ENCODE results near the gene WAPL.
A peak's percentile ranks its signal among the peaks of the same experiment; 100 is the strongest.
"Not testable (repeated sequence)": the region's sequence is repeated elsewhere in the genome, so short reads cannot be mapped to it uniquely, and the experiment has no call there.

The WAPL gene

DNA sequence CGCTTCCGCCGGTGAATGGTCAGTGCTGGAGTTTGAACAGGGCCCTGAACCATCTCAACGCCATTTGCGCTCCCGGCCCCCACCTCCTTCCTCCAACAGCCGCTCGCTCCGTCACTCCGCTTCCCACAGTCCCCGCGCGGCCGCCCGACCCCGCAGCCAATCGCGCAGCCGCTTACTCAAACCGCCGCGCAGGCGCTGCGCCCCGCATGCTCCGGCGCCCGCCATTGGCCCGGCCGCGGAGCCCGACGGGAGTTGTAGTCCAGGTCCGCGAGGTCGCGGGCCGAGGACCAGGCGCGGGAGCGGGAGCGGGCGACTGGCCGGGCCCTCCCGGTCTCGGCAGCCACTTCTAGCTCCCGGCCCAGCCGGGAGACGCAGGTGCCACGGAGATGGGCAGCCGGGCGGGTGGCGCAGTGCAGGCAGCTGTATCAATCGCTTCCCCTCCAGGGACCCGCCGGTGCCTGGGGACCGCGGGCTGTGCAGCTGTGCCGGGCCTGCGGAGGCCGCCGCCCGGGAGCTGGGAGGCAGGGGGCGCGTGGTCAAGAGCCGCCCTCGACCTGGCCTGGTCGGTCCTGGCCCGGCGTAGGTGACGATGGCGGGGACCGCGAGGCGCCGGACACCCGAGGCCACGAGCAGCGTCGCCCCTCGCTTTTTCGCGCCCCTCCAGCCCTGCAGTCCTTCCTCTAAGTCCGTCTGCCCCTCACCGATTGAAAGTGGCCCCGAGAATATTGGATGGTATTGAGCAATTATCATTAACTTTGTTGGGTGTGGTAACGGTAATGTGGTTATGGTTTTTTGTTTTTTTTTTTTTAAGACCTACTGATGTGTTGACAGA lies at the start of gene WAPL:
WAPL (minus strand) TSS at position 115 of the 832 bp plus-strand sequence. CDS start 3,723 bp downstream, outside the sequence.
- peak; percentile 98 for DNase-seq

- DNase-seq = no peak
These were observed 47.7 kb upstream of the WAPL start for GRCh38 chr10:86569335-86569734.

- DNase-seq = not testable (repeated sequence)
These were observed 44.9 kb upstream of the WAPL start for GRCh38 chr10:86566518-86566917.

DNA sequence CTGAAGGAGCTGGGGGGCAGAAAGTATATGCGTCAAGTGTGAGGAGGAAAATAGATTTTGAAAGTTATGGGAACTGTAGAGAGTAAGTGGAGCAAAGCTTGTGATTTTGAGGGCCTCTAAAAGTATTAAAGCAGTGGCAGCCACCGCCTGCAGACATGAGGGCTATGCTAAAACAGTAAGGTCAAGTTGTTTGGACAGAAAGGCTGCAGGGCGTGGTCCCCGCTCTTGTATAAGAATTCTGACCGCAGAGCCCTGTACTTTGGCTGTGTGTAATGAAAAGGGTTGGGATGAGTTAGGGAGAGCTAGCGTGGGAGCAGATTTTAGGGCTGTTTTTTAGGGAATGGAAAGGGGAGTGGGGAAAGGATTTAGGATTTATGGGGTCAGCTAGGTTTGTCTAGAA lies 41.7 kb upstream of the WAPL start:
- DNase-seq = not testable (repeated sequence)

- not testable (repeated sequence) for DNase-seq
These were observed 37.1 kb upstream of the WAPL start for GRCh38 chr10:86558695-86559094.

DNA sequence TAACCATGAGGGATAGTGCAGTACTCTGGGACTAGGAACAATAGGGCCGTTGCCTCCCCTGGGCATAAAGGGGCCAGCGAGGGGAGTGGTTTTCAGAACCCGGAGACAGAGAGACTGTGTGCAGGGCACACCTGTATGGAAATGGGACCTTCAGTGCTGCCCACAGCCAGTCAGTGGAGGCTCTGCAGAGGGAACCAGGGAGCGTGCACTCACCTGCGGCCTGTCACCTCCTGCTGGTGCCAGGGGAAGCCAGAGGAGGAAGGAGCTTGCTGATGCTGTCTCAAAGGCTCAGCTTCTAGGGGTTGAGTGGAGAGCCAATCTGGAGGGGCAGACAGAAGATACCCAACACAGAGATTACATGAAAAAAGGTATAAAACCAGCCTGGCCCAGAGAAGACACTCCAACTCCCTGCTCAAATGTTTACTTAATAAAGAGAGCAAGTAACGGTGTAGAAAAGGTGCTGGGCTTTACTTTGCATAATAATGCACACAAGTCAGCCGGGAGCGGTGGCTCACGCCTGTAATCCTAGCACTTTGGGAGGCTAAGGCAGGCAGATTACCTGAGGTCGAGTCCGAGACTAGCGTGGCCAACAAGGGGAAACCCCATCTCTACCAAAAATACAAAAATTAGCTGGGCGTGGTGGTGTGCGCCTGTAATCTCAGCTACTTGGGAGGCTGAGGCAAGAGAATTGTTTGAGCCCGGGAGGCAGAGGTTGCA lies 35.5 kb upstream of the WAPL start:
- DNase-seq = no peak

DNA sequence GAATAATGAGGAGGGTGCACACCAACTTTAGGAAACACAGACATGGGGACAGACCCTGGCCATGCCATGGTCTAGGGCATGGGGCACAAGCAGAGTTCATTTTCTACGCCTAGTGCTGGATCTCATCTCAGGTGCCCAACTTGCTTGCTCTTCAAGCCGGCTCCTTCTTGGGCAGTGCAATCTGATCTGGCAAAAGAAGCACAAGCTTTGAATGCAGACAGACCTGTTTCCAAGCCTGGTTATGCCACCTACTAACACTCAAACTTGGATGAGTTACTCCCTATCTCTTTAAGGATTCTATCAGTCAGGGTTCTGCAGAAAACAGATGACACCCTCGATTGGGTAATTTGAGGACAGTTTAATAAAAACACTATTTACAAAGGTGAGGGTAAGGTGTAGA lies 34.9 kb upstream of the WAPL start:
- DNase-seq = no peak

DNA sequence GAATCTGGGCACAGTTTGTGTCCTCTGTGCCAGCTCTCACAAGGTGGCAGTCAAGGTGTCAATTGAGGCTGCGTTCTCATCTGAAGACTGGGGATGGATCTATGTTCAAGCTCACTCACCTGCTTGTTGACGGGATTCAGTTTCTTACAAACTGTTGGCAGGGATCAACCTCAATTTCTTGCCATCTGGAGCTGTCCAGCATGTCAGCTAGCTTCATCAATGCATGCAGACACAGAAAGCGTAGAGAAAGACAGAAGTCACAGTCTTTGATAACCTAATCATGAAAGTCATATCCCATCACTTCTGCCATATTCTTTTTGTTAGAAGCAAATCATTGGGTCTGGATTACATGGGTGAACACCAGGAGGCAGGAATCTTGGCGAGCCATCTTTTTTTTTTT lies 32.0 kb upstream of the WAPL start:
- DNase-seq = no peak

DNA sequence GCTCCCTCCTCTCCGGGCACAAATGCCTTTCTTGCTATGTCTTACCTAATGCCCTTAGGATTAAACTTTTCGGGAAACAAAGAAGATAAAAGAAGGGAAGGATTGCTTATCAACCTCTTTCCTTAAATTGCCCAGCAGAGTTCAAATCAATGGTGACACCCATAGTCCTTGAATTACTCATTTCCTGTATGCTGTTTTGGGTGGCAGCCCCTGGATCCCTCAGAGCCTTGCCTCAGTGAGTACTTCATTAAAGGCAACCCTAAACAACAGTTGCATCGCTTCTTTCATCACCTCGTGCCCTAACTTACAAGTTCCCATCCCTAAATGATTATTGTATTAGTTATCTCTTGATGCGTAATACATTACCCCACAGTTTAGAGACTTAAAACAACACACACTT lies 31.6 kb upstream of the WAPL start:
- DNase-seq = no peak

- DNase-seq = no peak
These were observed 25.7 kb upstream of the WAPL start for GRCh38 chr10:86547296-86547695.

DNA sequence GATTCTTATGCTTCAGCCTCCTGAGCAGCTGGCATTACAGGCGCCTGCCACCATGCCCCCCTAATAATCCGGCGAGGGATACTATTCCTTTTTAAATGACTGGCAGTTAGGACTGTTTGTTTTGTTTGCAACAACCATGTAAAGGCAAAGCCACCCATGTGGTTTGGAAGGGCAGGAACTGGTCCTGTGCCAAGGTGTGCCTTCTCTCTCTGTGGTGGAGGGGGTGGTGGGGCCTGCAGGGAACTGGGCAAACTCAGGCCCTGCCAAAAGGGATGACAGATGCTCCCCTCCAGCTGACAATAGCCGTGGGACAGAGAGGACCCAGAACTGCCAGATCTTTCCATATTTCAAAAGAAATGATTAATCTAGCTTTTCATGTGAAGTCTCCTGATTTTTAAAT lies 23.5 kb upstream of the WAPL start:
- no peak for DNase-seq

GRCh38 chr10:86540016-86540415 lies 18.4 kb upstream of the WAPL start:
- no peak for DNase-seq

DNA sequence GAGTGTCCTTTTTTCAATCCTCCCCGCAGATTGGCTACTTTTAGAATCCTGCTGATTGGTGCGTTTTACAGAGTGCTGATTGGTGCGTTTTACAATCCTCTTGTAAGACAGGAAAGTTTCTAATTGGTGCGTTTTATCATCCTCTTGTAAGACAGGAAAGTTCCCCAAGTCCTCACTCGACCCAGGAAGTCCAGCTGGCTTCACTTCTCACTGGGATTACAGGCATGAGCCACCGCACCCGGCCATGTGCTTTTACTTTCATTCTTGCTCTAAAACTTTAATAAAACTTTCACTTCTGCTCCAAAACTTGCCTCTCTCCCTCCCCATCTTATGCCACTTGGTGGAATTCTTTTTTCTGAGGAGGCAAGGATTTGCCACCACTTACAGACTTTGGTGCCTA lies 17.0 kb upstream of the WAPL start:
- no peak for DNase-seq

GRCh38 chr10:86538040-86538439 lies 16.4 kb upstream of the WAPL start:
- DNase-seq = not testable (repeated sequence)

GRCh38 chr10:86536294-86536861 lies 14.8 kb upstream of the WAPL start:
- peak; percentile 68 for DNase-seq

GRCh38 chr10:86535132-86535882 lies 13.7 kb upstream of the WAPL start:
- peak; percentile 77 for DNase-seq

DNA sequence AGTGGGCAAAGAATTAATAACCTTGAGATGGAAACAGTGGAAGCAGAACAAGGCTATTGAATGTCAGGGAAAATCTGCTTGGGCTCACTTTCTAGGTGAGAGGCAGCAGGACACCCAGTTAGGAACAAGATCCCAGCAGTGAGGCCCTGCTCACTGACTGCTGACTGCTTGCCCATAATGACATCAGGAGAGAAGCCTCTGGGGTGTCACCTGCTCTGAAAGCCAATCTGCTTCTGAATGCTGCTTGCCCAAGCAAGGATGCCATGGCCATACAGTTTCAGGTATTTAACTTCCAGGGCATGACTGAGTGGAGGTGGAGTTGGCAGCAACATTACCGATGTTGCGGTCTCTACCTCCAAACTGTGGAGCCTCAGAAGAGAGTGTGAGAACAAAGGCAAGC lies 11.7 kb upstream of the WAPL start:
- no peak for DNase-seq

- not testable (repeated sequence) for DNase-seq
These were observed 7.1 kb upstream of the WAPL start for GRCh38 chr10:86528736-86529135.

GRCh38 chr10:86526606-86527005 lies 5.0 kb upstream of the WAPL start:
- DNase-seq = no peak

DNA sequence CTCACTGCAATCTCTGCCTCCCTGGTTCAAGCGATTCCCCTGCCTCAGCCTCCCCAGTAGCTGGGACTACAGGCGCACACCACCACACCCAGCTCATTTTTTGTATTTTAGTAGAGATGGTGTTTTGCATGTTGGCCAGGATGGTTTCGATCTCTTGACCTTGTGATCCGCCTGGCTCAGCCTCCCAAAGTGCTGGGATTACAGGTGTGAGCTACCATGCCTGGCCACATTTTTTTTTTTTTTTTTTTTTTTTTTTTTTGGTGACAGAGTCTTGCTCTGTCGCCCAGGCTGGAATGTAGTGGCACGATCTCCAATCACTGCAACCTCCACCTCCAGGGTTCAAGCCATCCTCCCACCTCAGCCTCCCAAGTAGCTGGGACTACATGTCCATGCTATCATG lies 4.1 kb upstream of the WAPL start:
- not testable (repeated sequence) for DNase-seq

GRCh38 chr10:86524225-86524962 lies 2.8 kb upstream of the WAPL start:
- DNase-seq = no peak

GRCh38 chr10:86523348-86523747 lies 1.8 kb upstream of the WAPL start:
- DNase-seq = no peak

GRCh38 chr10:86522510-86522855 lies 891 bp upstream of the WAPL start:
- DNase-seq = no peak

Measured in retina (tissue), 1 donor.